ENCODE data around the gene GPS1.

GPS1 gene

DNA sequence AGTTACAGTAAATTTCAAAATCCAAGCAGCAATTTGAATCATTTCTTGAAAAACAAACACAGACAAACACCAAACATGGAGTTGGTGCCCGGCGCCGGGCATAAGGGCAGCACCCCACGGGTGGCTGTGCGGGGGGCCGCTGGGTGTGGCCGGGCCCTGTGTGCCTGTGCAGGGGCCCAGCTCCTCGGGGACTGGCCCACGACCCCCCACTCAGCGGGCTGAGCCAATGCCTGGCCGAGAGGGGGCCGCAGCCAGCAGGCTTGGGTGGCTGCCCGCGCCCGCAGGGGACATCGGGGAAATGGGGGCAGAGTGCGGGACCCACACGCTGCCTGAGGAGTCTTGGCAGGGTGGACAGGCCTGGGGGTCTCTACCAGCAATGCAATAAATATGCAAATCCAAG lies 26.7 kb downstream of the GPS1 start:
- no peak for DNase-seq (ENCODE audit: low read depth, low spot score)

GRCh38 chr17:82079001-82079677 lies 27.4 kb downstream of the GPS1 start:
- no peak for DNase-seq (ENCODE audit: low read depth, low spot score)

GRCh38 chr17:82080048-82080788 lies 28.5 kb downstream of the GPS1 start:
- no peak for DNase-seq (ENCODE audit: low read depth, low spot score)

GRCh38 chr17:82080789-82081464 lies 29.2 kb downstream of the GPS1 start:
- no peak for DNase-seq (ENCODE audit: low read depth, low spot score)

DNA sequence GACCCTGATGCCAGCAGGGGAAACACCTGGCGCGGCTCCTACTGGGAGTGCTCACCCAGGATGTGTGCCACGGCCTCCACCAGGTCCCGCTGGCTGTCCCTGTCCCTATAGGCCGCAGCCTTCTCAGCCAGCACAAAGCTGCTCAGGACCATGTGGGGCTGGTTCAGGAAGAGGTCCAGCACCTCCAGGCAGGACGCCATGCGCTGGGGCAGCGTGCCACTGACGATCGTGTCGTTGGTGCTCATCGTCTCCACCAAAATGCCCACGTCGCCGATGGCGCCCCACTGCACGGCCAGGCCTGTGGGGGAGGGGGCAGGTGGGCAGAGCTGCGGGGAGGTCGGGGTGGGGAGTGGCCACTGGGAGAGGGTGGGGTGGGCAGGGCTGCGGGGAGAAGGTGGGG lies 29.8 kb downstream of the GPS1 start:
- DNase-seq (ENCODE audit: low read depth, low spot score), result no peak

- no peak for DNase-seq (ENCODE audit: low read depth, low spot score)
Measured at GRCh38 chr17:82081966-82082365, 30.3 kb downstream of the GPS1 start.

- DNase-seq (ENCODE audit: low read depth, low spot score), result no peak
Measured at GRCh38 chr17:82082456-82082855, 30.8 kb downstream of the GPS1 start.

DNA sequence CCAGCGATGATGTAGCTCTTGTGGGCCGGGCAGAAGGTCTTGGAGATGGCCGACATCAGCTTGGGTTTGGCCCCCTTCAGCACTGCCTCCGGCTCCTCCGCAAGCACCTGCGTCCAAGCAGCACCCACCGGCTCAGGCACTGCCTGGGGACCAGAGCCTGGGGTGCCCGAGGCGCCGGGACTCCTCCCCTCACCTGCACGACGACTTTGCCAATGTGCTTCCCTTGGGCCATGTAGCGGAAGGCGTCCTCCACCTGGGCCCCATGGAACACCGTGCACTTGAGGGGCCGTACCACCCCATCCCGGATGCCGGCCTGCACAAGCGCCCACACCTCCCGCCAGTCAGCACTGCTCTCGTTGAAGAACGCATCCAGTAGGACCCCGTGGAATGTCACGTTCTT lies 31.3 kb downstream of the GPS1 start:
- DNase-seq (ENCODE audit: low read depth, low spot score), result no peak

DNA sequence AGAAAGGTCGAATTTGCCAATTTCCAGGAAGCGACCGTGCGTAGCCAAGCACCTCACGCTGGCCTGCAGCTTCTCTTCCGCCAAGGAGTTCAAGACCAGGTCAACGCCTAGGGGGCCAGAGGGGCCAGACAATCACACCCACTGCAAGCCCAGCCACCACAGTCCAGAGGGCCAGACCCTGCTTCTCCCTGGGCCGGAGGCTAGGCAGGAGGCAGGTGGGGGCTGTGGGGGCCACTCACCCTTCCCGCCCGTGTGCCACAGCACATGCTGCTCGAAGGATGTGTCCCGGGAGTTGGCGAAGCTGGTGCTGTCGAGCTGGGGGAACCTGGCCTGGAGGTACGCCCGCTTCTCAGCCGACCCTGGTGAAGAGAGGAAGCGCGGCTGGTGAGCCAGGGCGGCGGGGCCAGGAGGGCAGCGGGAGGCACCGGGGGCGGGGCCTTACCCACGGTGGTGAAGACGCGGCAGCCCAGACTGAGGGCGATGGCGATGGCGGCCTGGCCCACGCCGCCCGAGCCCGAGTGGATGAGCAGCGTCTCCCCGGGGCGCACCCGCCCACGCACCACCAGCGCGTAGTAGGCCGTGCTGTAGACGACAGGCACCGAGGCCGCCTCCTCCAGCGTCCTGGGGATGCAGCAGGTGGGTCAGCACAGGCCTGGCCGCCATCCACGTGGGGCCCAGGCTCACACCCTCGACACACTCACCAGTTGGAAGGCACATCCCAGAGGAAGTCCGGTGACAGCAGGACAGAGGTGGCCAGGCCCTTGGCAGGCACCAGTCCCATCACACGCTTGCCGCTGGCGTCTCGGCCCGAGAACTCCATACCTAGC lies 32.0 kb downstream of the GPS1 start:
- no peak for DNase-seq (ENCODE audit: low read depth, low spot score)

- DNase-seq (ENCODE audit: low read depth, low spot score), result no peak
Measured at GRCh38 chr17:82084373-82085030, 32.8 kb downstream of the GPS1 start.

DNA sequence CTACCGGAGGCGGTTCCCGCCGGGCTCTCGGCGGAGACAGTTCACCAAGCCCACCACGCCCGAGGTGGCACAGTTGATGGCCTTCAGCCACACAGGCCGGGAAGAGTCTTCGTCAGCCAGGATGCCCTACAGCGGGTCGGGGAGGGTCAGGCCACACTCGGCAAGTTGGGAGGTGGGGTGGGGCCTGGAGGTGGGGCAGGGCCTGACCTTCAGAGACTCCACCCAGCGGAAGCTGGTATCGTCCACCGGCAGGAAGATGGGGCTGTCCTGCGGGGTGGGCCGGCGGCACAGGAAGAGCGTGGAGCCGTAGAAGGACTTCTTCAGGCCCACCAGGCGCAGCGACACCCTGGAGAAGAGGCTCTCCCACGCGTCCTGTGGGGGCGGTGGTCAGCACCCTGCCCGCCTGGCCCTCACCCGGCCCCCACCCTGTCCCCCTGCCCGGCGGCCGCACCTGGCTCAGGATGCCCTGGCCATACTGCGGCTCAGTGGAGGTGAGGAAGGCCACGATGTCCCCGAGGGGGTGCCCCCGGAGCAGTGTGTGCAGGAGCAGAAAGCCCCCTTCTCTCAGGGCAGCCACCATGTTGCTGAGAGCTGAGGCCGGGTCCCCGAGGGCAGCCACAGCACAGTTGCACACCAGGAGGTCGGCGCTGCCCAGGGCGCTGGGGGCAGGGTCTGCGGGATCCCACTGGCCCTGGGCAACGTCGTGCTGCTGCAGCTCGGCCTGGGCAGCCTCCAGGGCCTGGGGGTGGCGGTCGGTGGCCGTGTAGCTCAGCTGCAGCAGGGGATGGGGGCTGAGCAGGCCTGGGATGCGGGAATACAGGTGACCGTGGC lies 33.5 kb downstream of the GPS1 start:
- no peak for DNase-seq (ENCODE audit: low read depth, low spot score)

- no peak for DNase-seq (ENCODE audit: low read depth, low spot score)
Measured at GRCh38 chr17:82085931-82086764, 34.5 kb downstream of the GPS1 start.

GRCh38 chr17:82086941-82087906 lies 35.5 kb downstream of the GPS1 start:
- DNase-seq (ENCODE audit: low read depth, low spot score), result no peak

- no peak for DNase-seq (ENCODE audit: low read depth, low spot score)
Measured at GRCh38 chr17:82087961-82088837, 36.5 kb downstream of the GPS1 start.

- no peak for DNase-seq (ENCODE audit: low read depth, low spot score)
Measured at GRCh38 chr17:82088838-82089722, 37.4 kb downstream of the GPS1 start.

Data from activated naive CD8-positive, alpha-beta T cell treated with anti-CD3 and anti-CD28 coated beads, Interleukin-2, amount 50 U/mL, for 16 hours (primary cell).